HG03439 (cell line): ENCODE data around the gene APOBEC3H.
A peak's percentile ranks its signal among the peaks of the same experiment; 100 is the strongest.
"Not testable (repeated sequence)": the region's sequence is repeated elsewhere in the genome, so short reads cannot be mapped to it uniquely, and the experiment has no call there.

ENCODE experiments used
- ATAC-seq: cut with Tn5 transposase; IDR thresholded peaks from one replicate; pipeline ENCODE4 v1.9.1; 2021; ENCODE audit warnings: mild to moderate bottlenecking, moderate library complexity; ENCODE audit not compliant: unreplicated experiment

Gene APOBEC3H

DNA sequence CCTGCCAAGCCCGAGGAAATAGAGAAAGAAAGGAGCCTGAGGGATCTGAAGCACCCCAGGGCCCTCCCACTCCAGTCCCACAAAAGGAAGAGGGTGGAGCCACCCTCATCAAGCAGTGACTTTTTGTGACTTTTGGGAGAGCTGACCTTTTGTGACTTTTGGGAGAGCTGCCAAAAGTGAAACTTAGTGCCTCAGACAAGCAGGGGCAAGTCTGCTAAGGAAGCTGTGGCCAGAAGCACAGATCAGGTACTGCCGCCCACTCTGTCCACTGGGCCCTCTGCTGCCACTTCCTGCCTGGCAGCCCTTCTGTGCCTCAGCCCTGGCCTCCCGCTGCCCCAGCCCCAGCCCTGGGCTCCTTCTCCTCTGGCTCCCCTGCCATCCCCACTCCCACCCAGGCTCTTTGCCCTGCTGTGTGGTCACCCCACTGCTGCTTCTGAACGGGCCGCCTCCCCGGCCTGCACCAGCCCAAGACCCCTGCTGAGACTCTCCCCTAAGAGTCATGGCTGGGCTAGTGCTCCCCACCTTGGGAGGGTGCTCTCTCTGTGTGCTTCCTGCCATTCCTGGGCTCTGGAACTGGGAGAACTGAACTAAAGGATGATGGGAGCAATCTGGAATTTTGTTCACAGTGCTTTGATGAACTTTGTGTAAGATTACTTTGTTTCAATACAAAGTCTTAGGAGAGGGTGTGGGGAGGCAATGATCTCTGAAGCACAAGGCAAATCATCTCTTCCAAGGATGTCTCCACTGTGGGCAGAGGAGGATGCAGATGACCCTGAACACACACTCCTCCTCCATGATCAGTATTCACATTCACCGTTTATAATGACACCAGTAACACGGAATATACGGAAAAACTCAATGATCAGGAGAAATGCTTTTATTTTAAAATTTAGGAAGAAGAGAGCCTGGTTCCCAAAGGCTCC, at the start of gene APOBEC3H:
APOBEC3H (plus strand) TSS at position 147 of the 923 bp plus-strand sequence. CDS start 3,035 bp downstream, outside the sequence.
- ATAC-seq: no peak

DNA sequence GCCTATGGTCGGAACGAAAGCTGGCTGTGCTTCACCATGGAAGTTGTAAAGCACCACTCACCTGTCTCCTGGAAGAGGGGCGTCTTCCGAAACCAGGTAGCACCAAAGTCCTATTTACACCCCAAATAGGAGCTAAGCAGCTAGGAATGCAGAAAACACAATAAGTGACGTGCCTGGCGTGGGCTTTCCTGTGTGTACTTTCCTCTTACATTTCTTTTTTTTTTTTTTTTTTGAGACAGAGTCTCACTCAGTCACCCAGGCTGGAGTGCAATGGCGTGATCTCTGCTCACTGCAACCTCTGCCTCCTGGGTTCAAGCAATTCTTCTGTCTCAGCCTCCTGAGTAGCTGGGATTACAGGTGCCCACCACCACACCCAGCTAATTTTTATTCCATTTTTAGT, 47.6 kb upstream of the APOBEC3H start:
- not testable (repeated sequence) for ATAC-seq

DNA sequence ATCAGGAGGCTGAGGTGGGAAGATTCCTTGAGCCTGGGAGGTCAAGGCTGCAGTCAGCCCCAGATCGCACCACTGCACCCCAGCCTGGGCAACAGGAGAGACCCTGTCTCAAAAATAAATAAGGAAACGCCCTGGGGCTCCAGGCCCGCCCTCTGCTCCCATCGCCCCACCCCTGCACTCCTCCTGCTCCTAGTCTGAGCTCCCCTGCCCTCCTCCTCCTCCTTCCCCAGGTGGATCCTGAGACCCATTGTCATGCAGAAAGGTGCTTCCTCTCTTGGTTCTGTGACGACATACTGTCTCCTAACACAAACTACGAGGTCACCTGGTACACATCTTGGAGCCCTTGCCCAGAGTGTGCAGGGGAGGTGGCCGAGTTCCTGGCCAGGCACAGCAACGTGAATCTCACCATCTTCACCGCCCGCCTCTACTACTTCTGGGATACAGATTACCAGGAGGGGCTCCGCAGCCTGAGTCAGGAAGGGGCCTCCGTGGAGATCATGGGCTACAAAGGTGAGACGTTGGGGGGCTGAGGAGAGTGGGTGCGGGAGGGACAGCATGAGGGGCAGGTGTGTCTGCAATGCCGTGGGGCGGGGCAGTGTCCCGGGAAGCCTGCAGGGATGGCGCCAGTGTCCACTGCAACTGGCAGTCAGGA, 45.1 kb upstream of the APOBEC3H start:
- not testable (repeated sequence) for ATAC-seq

DNA sequence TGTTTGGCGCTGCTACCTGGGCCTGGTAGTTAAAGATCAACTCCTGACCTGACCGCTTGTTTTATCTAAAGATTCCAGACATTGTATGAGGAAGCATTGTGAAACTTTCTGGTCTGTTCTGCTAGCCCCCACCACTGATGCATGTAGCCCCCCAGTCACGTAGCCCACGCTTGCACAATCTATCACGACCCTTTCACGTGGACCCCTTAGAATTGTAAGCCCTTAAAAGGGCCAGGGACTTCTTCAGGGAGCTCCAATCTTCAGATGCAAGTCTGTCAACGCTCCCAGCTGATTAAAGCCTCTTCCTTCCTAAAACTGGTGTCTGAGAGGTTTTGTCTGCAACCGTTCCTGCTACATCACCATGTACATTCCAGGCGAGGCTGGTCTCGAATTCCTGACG, 41.4 kb upstream of the APOBEC3H start:
- no peak for ATAC-seq

DNA sequence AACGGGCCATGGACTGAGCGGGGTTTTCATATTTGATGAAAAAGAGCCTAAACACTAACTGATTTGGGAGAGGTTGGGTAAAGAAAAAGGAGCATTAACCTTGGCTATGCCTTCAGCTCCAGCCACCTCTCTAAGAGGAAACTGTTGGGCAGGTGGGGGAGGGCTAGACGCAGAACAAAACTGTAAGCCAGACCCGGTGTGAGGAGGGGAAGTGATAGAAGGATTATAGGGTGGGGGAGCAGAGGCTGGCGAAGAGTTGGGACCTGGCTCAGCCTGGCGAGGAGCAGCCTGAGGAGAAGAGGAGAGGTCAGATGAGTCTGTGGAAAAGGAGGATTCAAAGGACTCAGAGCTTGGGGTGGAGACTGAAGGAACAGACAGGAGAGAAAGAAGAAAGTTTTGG, 35.8 kb upstream of the APOBEC3H start:
- ATAC-seq: not testable (repeated sequence)

DNA sequence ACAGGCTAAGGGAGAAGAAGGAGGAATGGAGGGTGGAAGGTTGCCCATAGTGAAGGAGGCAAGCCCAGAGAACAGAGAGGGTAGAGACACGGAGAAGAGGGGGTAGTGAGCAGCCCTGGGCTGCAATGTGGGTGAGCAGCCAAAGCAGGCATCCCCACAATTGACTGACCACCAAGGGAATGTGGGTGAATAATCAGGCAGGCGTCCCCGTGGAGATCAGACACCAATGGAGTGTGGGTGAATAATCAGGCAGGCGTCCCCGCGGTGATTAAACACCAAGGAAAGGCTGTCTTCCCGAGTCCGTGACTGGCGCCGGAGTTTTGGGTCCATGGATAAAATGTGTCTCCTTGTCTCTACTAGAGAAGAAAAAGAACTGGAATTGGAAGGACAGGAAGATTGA, 35.1 kb upstream of the APOBEC3H start:
- ATAC-seq: not testable (repeated sequence)

DNA sequence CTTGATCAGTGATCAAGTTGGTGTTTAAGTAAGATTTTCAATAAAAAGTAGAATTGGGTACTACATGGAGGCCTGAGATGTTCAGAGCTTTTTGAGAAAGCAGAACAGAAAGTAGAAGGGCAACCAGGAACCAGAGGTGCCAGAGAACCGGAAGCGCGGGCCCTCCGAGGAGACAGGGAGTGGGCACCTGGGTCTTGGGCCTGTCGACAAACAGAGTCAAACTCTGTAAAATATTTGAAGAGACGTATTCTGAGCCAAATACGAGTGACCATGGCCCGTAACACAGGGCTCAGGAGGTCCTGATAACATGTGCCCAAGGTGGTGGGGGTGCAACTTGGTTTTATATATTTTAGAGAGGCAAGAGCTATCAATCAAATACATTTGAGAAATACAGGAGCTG, 33.1 kb upstream of the APOBEC3H start:
- ATAC-seq: not testable (repeated sequence)

DNA sequence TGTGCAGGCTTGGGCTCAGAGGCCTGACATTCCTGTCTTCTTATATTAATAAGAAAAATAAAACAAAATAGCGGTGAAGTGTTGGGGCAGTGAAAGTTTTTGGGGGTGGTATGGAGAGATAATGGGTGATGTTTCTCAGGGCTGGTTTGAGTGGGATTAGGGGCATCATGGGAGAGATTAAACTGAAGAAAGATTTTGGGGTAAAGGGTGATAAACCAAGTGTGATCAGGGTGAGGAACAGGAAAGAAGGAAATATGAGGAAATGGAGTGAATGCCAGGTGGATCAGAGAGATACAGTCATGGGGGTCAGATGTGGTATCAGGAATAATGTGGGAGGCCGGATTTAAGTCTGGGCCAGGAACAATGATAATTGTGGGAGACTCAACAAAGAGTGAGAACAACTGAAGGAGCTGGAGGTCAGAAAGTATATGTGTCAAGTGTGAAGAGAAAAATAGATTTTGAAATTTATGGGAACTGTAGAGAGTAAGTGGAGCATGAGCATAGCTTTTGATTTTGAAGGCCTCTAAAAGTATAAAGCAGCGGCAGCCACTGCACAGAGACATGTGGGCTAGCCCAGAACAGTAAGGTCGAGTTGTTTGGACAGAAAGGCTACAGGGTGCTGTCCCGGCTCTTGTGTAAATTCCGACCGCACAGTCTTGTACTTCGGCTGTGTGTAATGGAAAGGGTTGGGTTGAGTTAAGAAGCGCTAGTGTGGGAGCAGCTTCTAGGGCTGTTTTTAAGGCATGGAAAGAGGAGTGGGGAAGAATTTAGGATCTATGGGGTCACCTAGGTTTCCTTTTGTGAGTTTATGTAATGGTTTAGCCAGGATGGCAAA, 30.4 kb upstream of the APOBEC3H start:
- ATAC-seq: peak; percentile 45

DNA sequence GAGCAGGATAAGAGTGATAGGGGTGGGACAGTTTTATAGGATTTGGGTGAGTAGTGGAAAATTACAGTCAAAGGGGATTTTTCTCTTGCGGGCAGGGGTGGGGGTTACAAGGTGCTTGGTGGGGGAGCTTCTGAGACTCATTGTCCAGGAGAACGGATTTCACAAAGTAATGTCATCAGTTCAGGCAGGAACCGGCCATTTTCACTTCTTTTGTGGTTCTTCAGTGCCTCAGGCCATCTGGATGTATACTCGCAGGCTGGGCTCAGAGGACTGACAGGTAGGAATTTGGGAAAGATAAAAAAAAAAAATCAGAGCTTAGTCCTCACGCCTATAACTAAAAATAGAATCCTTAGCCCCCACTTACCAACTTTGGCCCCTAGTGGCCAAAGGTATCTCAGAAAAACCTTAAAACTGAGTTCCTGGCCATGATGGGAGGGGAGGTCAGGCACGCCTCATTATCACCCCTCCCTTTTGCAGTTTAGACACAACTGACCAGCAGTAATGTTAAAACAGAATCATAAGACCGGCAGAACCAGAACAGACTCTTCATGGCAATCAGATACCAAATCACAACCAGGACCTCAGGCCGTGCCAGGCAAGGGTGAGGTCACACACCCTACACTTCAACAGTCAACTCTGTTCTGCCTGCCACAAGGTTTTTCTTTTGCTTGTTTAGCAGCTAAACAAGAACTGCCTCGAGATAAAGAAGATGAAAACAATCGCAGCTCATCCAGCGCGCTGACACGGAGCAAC, 28.8 kb upstream of the APOBEC3H start:
- ATAC-seq: no peak

DNA sequence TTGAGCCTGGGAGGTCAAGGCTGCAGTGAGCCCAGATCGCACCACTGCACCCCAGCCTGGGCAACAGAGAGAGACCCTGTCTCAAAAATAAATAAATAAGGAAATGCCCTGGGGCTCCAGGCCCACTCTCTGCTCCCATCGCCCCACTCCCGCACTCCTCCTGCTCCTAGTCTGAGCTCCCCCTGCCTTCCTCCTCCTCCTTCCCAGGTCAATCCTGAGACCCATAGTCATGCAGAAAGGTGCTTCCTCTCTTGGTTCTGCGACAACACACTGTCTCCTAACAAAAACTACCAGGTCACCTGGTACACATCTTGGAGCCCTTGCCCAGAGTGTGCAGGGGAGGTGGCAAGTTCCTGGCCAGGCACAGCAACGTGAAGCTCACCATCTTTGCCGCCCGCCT, 26.9 kb upstream of the APOBEC3H start:
- no peak for ATAC-seq

DNA sequence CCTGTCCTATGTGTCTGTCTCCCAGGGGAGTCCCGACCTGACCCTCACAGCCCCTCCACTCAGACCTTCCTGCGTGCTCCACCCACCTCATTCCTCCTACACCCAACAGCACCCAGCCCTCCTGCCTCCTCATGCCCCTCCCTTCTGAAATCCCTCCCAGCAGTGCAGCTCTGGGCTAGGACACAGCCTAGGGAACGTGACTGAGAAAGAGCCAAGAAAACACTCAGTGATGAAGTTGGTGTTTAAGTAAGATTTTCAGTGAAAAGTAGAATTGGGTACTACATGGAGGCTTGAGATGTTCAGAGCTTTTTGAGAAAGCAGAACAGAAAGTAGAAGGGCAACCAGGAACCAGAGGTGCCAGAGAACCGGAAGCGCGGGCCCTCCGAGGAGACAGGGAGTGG, 24.5 kb upstream of the APOBEC3H start:
- ATAC-seq: not testable (repeated sequence)

DNA sequence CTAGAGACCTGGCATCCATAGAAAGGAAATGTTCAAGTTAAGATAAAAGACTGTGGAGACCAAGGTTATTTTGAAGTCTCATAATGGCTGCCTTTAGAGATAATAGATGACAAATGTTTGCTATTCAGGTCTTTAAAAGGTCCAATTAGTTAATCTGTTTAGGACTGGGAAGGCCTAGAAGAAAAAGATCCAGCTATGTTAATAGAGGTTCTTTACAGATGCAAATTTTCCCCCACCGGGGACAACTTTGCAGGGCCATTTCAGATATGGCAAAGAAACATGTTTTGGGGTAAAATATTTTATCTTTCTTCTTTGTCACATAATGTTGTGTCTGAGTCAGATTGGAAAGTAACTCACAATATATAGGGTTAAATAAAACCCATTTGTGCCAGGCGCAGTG, 23.1 kb upstream of the APOBEC3H start:
- no peak for ATAC-seq

DNA sequence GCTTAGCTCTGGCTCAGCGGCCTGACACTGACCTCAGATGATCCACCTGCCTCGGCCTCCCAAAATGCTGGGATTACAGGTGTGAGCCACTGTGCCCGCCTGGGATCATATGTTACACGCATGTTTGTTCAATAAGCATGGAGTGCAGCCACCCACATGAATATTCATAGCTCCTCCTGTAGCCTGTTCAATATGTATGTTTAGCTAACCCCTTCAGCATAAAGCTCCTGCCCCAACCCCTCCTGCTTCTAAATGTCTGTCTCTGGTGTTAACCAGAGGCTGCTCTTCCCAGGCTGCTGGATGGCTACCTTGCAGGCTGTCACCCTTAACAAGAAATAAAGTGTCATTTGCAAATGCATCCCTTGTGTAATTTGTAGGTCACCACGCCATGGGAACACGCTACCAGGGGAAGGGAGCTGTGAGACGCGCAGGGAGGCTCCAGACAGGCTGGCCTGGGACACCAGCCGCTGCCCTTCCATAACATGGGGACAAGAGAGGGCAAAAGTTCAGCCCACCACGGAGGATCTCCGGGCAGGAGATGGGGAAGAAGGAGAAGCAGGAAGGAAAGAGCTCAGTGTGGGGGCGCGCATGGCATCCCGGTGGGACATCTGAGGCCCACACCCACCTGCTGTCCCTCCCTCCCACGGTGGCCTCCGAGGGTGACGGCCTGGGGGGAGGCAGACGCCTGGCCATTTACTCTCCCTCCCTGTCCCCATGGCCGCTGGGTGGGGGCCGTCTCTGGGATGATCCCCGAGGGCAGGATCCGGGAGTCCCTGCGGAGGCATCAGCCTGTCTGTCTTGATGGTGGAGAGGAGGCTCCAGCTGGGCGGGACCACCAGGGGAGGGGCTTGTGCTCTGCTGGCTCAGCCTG, 20.7 kb upstream of the APOBEC3H start:
- not testable (repeated sequence) for ATAC-seq

DNA sequence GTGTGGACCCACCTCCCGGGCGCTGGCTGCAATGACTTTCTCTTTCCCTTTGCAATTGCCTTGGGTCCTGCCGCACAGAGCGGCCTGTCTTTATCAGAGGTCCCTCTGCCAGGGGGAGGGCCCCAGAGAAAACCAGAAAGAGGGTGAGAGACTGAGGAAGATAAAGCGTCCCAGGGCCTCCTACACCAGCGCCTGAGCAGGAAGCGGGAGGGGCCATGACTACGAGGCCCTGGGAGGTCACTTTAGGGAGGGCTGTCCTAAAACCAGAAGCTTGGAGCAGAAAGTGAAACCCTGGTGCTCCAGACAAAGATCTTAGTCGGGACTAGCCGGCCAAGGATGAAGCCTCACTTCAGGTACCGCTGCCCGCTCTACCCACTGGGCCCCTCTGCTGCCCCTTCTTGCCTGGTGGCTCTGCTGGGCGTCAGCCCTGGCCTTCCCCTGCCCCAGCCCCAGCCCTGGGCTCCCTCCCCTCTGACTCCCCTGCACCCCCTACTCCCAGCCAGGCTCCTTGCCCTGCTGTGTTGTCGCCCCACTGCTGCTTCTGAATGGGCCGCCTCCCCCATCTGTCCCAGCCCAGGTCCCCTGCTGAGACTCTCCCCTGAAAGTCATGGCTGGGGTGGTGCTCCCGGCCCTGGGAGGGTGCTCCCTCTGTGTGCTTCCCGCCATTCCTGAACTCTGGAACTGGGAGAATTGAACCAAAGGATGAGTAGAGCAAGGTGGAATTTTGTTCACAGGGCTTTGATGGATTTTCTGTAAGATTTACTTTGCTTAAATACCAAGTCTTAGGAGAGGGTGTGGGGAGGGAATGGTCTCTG, 19.8 kb upstream of the APOBEC3H start, which contains the start of gene APOBEC3G:
APOBEC3G (plus strand) TSS at position 250 of the 815 bp plus-strand sequence; CDS start at position 337, 87 bp downstream.
- peak; percentile 67 for ATAC-seq

DNA sequence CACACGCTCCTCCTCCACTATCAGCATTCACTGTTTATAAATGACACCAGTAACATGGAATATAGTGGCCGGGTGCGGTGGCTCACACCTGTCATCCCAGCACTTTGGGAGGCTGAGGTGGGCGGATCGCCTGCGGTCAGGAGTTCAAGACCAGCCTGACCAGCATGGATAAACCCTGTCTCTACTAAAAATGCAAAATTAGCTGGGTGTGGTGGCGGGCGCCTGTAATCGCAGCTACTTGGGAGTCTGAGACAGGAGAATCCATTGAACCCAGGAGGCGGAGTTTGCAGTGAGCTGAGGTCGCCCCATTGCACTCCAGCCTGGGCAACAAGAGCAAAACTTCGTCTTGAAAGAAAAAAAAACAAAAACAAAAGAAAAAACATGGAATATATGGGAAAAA, 19.1 kb upstream of the APOBEC3H start:
- ATAC-seq: not testable (repeated sequence)

DNA sequence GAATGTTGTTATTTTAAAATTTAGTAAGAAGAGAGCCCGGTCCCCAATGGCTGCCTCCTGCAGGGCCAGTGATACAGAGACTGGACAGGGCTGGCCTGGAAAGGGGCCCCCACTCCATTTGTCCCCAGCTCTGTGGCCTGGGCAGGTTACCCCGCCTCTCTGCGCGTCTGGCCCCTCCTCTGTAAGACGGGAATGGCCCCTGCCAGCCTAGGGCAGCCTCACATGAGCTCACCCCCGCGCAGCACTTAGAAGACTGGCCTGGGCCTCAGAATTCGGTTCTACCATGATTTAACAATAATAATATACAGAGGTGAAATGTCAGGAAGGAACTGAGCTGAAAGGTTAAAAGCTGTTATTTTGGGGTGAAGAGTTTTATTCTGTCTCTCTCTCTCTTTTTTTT, 18.7 kb upstream of the APOBEC3H start:
- no peak for ATAC-seq

DNA sequence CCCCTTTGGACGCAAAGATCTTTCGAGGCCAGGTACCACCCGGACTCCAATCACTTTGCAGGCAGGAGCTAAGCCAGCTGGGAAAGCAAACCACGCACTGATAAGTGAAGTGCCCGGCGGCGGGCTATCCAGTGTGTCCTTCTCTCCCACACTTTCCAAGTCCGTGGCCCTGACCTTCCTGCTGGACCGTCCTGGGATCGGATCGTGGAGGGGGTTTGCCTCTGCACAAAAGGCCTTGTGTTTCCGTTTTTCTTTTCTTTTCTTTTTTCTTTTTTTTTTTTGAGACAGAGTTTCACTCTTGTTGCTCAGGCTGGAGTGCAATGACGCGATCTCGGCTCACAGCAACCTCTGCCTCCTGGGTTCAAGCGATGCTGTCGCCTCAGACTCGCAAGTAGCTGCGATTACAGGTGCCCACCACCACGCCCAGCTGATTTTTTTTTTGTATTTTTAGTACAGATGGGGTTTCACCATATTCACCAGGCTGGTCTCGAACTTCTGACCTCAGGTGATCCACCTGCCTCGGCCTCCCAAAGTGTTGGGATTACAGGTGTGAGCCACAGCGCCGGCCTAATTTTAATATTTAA, 17.9 kb upstream of the APOBEC3H start:
- ATAC-seq: not testable (repeated sequence)
